ENCODE data around the gene KLF18.
"Not testable (repeated sequence)": the region's sequence is repeated elsewhere in the genome, so short reads cannot be mapped to it uniquely, and the experiment has no call there.

KLF18 gene

GRCh38 chr1:44141531-44141930 is at the start of gene KLF18:
Gene KLF18, minus strand, starts transcription at chr1:44141631. Its CDS starts 0 bp downstream, at chr1:44141631.
- DNase-seq (ENCODE audit: low read depth in 3 of 3): no peak

- DNase-seq (ENCODE audit: low read depth in 3 of 3): no peak
Observed at GRCh38 chr1:44174630-44175029, 33.2 kb upstream of the KLF18 start.

GRCh38 chr1:44170281-44170823 is 28.9 kb upstream of the KLF18 start:
- DNase-seq (ENCODE audit: low read depth in 3 of 3): no peak

- no peak for DNase-seq (ENCODE audit: low read depth in 3 of 3)
Observed at GRCh38 chr1:44168520-44169098, 27.2 kb upstream of the KLF18 start.

GRCh38 chr1:44161546-44161945 is 20.1 kb upstream of the KLF18 start:
- DNase-seq (ENCODE audit: low read depth in 3 of 3): no peak

- no peak for DNase-seq (ENCODE audit: low read depth in 3 of 3)
Observed at GRCh38 chr1:44158871-44159270, 17.4 kb upstream of the KLF18 start.

GRCh38 chr1:44157903-44158302 is 16.5 kb upstream of the KLF18 start:
- no peak for DNase-seq (ENCODE audit: low read depth in 3 of 3)

GRCh38 chr1:44154049-44154448 is 12.6 kb upstream of the KLF18 start:
- no peak for DNase-seq (ENCODE audit: low read depth in 3 of 3)

GRCh38 chr1:44152692-44153091 is 11.3 kb upstream of the KLF18 start:
- DNase-seq (ENCODE audit: low read depth in 3 of 3): no peak

- no peak for DNase-seq (ENCODE audit: low read depth in 3 of 3)
Observed at GRCh38 chr1:44151808-44152207, 10.4 kb upstream of the KLF18 start.

GRCh38 chr1:44151332-44151731 is 9.9 kb upstream of the KLF18 start:
- DNase-seq (ENCODE audit: low read depth in 3 of 3): no peak

- DNase-seq (ENCODE audit: low read depth in 3 of 3): no peak
Observed at GRCh38 chr1:44147582-44147981, 6.2 kb upstream of the KLF18 start.

- DNase-seq (ENCODE audit: low read depth in 3 of 3): no peak
Observed at GRCh38 chr1:44146536-44147361, 5.3 kb upstream of the KLF18 start.

- DNase-seq (ENCODE audit: low read depth in 3 of 3): no peak
Observed at GRCh38 chr1:44144962-44145756, 3.7 kb upstream of the KLF18 start.

- DNase-seq (ENCODE audit: low read depth in 3 of 3): not testable (repeated sequence)
Observed at GRCh38 chr1:44139565-44139964, 1.9 kb downstream of the KLF18 start.

GRCh38 chr1:44138239-44138638 is 3.2 kb downstream of the KLF18 start:
- no peak for DNase-seq (ENCODE audit: low read depth in 3 of 3)

- no peak for DNase-seq (ENCODE audit: low read depth in 3 of 3)
Observed at GRCh38 chr1:44135886-44136285, 5.5 kb downstream of the KLF18 start.

- DNase-seq (ENCODE audit: low read depth in 3 of 3): no peak
Observed at GRCh38 chr1:44134071-44134920, 7.1 kb downstream of the KLF18 start.

- no peak for DNase-seq (ENCODE audit: low read depth in 3 of 3)
Observed at GRCh38 chr1:44131411-44131810, 10.0 kb downstream of the KLF18 start.

GRCh38 chr1:44129616-44130500 is 11.6 kb downstream of the KLF18 start:
- no peak for DNase-seq (ENCODE audit: low read depth in 3 of 3)

Measured in stimulated activated CD4-positive, alpha-beta T cell treated with anti-CD3 and anti-CD28 coated beads, TNF-alpha, amount 100 ng/mL, for 24 hours (primary cell).